Breast epithelium (tissue), 3 donors: ENCODE measurements around the gene SRRM3.

Experiments
- POLR2A ChIP-seq: fragments of 450-650 bp; IDR thresholded peaks from one replicate; pipeline ENCODE4 v1.6.1; 2016; ENCODE audit warnings: antibody characterized with exemption, mild to moderate bottlenecking, moderate library complexity
- POLR2AphosphoS5 ChIP-seq, 3 donors: sonication (generic); formaldehyde crosslinking; IDR thresholded peaks; one replicate each; pipeline ENCODE4 v1.6.1; 2017; ENCODE audit warnings: antibody characterized with exemption in 3 of 3
- TF ChIP-seq, protein P1 (sequence below), 3 donors: fragments of 450-650 bp; IDR thresholded peaks; one replicate each; pipeline ENCODE4 v1.5.1; 2016 to 2017; ENCODE audit warnings: antibody characterized with exemption in 3 of 3, mild to moderate bottlenecking in 3 of 3, moderate library complexity in 3 of 3

DNA sequence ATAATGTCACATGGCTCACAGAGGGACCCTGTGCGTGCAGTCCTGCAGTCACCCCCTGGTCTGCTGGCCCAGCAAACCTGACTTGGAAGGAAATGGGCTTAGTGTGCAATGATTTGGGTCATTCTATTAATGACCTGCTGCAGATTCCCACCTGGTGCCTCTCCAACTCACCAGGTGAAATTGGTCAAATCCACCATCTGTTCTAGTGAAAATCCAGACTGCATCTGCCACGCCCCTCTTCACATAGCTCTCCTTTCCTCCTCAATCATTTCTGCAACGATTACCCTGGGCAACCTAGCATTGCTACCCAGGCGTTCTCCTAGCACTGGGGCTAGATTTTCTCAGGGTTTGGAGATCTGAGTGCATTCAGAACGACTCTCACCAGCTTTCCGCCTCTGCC, 29.4 kb downstream of the SRRM3 start:
- TF ChIP-seq, protein P1, sequence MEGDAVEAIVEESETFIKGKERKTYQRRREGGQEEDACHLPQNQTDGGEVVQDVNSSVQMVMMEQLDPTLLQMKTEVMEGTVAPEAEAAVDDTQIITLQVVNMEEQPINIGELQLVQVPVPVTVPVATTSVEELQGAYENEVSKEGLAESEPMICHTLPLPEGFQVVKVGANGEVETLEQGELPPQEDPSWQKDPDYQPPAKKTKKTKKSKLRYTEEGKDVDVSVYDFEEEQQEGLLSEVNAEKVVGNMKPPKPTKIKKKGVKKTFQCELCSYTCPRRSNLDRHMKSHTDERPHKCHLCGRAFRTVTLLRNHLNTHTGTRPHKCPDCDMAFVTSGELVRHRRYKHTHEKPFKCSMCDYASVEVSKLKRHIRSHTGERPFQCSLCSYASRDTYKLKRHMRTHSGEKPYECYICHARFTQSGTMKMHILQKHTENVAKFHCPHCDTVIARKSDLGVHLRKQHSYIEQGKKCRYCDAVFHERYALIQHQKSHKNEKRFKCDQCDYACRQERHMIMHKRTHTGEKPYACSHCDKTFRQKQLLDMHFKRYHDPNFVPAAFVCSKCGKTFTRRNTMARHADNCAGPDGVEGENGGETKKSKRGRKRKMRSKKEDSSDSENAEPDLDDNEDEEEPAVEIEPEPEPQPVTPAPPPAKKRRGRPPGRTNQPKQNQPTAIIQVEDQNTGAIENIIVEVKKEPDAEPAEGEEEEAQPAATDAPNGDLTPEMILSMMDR (IDR thresholded peaks at IDR 0.05): no peak
- TF ChIP-seq POLR2AphosphoS5 (IDR thresholded peaks at IDR 0.05): no peak
- TF ChIP-seq POLR2A: no peak
